ENCODE results near the gene SH2D7.

The SH2D7 gene

DNA sequence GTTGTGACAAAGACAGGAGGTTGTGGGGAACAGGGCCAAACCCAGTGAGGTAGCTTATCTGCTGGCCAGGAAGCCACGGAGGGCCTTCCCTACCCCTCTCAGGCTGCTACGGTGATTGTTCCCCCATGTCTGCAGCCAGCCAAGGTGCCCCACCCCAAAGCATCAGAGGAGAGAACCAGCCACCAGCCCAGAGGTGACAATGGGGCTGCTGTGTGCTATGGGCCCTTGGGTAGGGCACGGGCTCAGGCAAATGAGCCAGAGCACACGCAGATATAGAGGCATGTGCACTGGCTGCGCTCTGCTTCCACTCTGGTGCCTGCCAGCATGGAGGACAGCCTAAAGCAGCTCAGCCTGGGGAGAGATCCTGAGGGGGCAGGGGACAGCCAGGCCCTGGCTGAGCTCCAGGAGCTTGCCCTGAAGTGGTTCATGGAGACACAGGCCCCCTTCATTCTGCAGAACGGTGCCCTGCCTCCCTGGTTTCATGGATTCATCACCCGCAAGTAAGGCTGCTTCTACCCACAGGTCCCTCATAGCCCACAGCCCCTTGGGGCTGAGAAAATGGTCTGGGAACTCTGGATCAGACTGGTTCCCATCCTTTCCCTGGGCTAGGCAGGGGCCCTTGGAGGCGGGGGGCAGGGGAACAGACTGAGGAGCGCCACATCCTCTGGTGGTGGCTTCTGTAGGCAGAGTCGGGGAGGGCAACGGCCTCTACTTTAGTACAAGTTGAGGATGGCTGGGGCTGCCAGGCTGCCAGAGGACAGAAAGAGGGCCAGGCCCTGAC, at the start of gene SH2D7:
SH2D7 (plus strand) TSS at position 301 of the 781 bp plus-strand sequence; CDS start at position 325, 24 bp downstream.
- DNase-seq = peak; percentile 25

- no peak for DNase-seq
Observed at GRCh38 chr15:78044407-78045155, 47.8 kb upstream of the SH2D7 start.

GRCh38 chr15:78045189-78045588, 47.2 kb upstream of the SH2D7 start:
- no peak for DNase-seq

DNA sequence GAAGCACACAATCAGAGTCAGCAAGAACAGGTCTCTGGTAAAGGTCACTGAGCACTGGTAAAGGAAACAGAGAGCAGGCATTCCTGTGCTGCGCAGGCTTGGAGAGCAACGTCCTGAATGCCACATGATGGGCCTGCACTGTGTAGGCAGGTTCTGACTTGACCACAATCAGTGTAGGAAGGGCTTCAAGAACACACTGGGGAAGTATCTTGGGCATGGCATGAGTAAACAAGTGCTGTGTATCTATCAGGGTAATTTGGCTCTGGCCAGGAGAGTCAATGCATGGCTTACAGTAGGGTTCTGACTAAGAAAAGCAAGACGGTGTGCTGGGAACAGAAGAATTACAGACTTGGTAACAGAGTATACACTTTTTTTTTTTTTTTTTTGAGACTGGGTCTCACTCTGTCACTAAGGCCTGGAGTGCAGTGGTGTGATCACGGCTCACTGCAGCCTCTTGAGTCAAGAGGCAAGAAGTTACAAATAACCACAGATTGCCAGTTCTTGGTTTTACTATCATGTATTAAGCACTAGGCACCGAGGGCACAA, 45.5 kb upstream of the SH2D7 start:
- no peak for DNase-seq

GRCh38 chr15:78047761-78048627, 44.4 kb upstream of the SH2D7 start:
- peak; percentile 87 for DNase-seq

- DNase-seq = peak; percentile 77
Observed at GRCh38 chr15:78048628-78048920, 43.8 kb upstream of the SH2D7 start.

GRCh38 chr15:78049691-78050440, 42.5 kb upstream of the SH2D7 start:
- DNase-seq = peak; percentile 56

GRCh38 chr15:78050441-78050809, 41.9 kb upstream of the SH2D7 start:
- no peak for DNase-seq

DNA sequence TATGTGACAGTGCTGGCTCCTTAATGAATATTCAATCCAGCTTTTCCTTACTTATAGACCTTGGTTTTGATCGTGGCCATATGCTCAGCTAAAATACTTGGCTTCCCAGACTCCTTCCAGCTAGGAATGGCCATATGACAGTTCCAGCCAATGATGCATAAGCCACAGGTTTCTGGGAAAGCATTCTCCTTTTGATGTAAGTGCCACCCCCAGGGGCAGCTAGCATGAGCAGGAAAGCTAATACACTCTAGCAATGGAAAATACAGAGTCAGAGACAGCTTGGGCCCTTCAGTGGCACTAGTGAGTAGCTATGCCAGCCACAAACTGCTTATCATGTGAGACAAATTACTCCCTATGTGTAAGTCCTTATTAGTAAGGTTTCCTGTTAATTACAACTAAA, 41.5 kb upstream of the SH2D7 start:
- peak; percentile 61 for DNase-seq

DNA sequence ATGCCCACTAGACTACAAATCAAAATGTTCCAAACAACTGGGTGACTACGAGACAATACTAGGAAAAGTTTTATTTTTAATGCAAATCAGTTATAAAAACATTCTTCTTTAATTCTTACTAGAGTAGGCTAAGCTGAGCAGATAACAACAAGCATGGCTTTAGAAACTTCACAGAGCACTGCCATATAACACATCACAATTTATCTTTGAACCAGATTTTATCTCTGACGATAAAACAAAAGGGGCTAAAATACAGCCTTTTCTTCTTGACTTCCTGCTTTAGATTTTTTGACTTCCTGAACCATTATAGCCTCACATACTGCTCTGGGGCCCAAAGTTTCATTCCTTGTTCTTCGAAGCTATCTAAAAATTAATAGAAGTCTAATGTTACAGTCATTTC, 40.8 kb upstream of the SH2D7 start:
- no peak for DNase-seq

DNA sequence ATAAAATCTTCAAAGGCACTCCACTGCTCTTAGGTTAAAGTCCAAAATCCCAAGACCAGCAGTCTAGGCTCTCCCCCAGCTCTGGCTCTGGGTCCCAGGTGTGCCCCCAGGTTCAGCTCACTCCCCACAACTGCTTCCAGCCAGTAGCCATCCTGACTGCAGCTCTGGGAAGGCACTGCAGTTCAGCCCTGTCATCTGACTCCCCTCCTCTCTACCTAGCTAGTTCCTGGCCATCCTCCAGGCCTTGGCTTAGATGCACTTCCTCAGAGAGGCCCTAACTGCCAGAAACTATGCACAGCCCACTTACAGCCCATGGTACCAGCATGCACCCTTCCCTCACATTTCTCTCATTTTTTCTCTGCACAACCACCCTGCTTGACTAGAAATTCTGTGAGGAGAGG, 40.4 kb upstream of the SH2D7 start:
- peak; percentile 68 for DNase-seq

DNA sequence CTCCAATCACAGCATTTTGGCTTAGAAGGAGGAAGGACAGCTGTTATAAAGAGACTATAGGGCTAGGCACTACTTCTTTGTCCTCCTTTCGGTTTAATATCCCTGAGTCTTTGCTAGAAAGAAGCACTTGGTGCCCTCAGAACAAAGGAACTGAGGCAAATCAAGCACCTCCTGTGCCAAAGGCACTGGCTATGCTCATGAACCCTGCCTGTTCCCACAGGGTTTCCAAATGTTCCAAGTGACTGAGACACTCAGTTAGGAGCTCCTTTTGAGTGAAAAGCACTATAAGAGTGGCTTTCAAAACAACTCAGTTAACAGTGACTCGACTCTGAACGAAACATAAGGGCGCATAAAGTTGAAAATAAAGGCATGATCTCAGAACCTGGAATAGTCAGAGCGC, 39.8 kb upstream of the SH2D7 start:
- no peak for DNase-seq

- DNase-seq = no peak
Observed at GRCh38 chr15:78054518-78054917, 37.8 kb upstream of the SH2D7 start.

DNA sequence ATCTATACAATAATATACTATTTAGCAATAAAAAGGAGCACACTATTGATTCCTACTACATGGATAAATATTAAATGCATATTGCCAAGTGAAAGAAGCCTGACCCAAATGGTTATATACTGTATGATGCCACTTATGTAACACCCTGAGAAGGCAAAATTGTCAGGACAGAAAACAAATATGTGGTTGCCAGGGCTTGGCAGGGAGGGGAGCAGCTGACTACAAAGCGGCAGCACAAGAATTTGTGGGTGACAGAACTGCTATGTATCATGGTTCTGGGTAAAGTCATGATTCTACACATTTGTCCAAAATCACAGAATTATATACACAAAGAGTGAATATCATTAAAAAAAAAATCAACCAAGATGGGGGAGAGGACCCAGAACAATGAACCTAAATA, 37.4 kb upstream of the SH2D7 start:
- no peak for DNase-seq

DNA sequence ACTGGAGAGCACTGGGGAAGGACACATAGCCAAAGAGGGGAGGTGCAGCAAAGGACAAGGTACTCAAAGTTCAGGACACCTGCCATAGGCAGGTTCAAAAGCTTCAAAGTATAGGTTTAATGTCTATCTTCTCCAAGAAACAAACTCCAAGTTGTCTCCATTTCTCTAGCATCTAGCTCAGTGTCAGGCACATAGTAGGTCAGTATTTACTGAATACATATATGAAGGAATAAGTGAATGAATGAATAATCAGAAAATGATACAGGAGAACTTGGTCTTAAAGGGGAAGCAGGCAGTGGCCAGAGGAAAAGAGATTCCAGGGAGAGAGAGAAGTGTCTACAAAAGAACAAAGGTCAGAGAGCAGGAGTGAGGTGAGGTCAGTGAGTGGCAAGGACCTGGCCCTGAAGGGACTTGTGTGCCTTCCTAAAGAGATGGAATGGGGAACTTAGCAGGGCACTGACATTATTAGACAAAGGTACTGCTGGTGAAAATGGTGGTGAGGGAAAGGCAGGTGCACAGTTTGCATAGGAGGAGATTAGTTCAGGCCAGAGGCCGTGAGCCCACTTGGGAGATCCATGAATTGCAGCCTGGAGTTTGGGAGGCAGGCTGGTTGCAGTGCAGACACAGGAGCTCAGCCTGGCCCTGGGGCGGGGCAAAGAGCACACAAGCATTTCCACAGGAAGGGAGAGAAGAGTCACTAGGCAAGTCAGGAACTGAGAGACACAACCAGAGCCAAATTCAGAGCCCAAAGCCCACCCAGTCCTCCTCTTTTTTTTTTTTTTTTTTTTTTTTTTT, 36.2 kb upstream of the SH2D7 start:
- no peak for DNase-seq

- DNase-seq = no peak
Observed at GRCh38 chr15:78056714-78057269, 35.6 kb upstream of the SH2D7 start.

GRCh38 chr15:78057803-78058202, 34.6 kb upstream of the SH2D7 start:
- DNase-seq = no peak

- DNase-seq = no peak
Observed at GRCh38 chr15:78058401-78058935, 33.9 kb upstream of the SH2D7 start.

DNA sequence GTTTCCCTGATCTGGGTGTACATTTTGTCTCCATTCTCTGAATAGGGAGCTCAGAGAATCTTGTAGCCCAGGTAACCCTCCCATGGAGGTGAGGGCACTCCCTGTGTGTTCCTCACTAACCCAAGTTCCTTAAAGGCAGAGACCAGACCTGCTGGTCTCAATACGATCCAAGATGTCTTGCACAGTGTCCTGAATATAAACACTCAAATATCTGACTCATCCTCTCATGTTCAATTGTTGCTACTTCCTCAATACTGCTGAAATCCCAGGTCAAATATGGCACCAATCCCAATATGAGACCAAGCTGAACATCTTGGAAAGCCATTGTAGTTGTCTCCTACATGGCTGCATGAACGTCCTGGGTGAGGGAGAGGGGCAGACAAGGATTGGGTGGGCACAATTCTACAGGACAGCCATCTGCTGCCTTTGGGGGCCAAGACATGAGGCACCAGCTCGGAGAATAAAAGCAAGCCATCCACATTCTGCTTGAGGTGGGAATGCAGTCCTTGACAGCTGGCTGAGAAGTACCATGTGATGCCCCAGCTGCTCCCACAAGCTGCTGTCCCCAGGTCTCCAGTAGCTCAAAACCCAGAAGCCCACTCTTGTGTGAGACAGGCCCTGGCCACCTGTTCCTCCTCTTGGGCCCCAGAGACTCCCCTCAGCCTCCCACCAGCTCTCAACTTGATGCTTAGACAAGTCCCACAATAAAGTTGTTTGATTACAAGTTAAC, 33.1 kb upstream of the SH2D7 start:
- no peak for DNase-seq

GRCh38 chr15:78060232-78060631, 32.1 kb upstream of the SH2D7 start:
- DNase-seq = no peak
